PC-9 (cell line): Measurements from ENCODE around the gene SHROOM4.

Experiments used
- EZH2 ChIP-seq: fragments of 200-600 bp; sonication (generic); IDR thresholded peaks from 2 replicates; pipeline ENCODE4 v1.8.0; 2017; ENCODE audit warnings: antibody characterized with exemption, low read depth
- TF ChIP-seq, protein P1 (sequence below): fragments of 200-600 bp; sonication (generic); conservative IDR thresholded peaks from 2 replicates; pipeline ENCODE4 v1.6.1; 2017; ENCODE audit warnings: mixed run types, antibody characterized with exemption, mild to moderate bottlenecking, moderate library complexity

DNA sequence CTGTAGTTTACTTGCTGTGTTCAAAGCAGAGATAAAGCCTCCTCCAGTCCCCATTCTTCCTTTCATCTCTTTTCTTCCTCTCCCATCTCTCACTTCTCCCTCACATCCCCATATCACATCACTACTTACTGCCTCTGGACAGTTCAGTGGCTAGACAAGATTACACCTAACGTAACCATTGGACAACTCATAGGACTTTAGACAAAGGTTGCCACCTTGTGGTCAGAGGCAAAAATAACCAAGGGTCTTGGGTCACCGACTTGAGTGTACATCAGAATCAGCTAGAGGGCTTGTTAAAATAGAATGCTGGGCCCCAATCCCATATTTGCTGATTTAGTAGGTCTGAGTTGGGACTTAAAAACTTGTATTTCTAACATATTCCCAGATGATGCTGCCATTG lies 234.0 kb downstream of the SHROOM4 start:
- TF ChIP-seq, protein P1, sequence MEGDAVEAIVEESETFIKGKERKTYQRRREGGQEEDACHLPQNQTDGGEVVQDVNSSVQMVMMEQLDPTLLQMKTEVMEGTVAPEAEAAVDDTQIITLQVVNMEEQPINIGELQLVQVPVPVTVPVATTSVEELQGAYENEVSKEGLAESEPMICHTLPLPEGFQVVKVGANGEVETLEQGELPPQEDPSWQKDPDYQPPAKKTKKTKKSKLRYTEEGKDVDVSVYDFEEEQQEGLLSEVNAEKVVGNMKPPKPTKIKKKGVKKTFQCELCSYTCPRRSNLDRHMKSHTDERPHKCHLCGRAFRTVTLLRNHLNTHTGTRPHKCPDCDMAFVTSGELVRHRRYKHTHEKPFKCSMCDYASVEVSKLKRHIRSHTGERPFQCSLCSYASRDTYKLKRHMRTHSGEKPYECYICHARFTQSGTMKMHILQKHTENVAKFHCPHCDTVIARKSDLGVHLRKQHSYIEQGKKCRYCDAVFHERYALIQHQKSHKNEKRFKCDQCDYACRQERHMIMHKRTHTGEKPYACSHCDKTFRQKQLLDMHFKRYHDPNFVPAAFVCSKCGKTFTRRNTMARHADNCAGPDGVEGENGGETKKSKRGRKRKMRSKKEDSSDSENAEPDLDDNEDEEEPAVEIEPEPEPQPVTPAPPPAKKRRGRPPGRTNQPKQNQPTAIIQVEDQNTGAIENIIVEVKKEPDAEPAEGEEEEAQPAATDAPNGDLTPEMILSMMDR, result peak; percentile 44; the same call in 1 of the 2 replicates
- no peak for TF ChIP-seq EZH2
